HG03039 (cell line): ENCODE results near the gene ICA1.

Experiments
- ATAC-seq: cut with Tn5 transposase; IDR thresholded peaks from one replicate; pipeline ENCODE4 v1.9.1; 2021; ENCODE audit warnings: mild to moderate bottlenecking, moderate library complexity; ENCODE audit not compliant: unreplicated experiment

The ICA1 gene

GRCh38 chr7:8228766-8229674, 32.9 kb downstream of the ICA1 start:
- ATAC-seq: no peak

GRCh38 chr7:8228068-8228467, 33.9 kb downstream of the ICA1 start:
- no peak for ATAC-seq

GRCh38 chr7:8227261-8227660, 34.7 kb downstream of the ICA1 start:
- no peak for ATAC-seq

GRCh38 chr7:8226501-8226900, 35.5 kb downstream of the ICA1 start:
- ATAC-seq: no peak

GRCh38 chr7:8221567-8221966, 40.4 kb downstream of the ICA1 start:
- no peak for ATAC-seq

GRCh38 chr7:8221101-8221495, 40.9 kb downstream of the ICA1 start:
- no peak for ATAC-seq

- no peak for ATAC-seq
These were observed 41.4 kb downstream of the ICA1 start for GRCh38 chr7:8220376-8221100.

GRCh38 chr7:8217200-8218068, 44.5 kb downstream of the ICA1 start:
- no peak for ATAC-seq

GRCh38 chr7:8216334-8216690, 45.7 kb downstream of the ICA1 start:
- ATAC-seq: no peak

GRCh38 chr7:8215648-8216333, 46.2 kb downstream of the ICA1 start:
- ATAC-seq: no peak

- ATAC-seq: no peak
These were observed 47.6 kb downstream of the ICA1 start for GRCh38 chr7:8214244-8214824.

- no peak for ATAC-seq
These were observed 48.6 kb downstream of the ICA1 start for GRCh38 chr7:8213381-8213780.

- no peak for ATAC-seq
These were observed 49.3 kb downstream of the ICA1 start for GRCh38 chr7:8212638-8213037.

GRCh38 chr7:8211725-8212096, 50.3 kb downstream of the ICA1 start:
- no peak for ATAC-seq

- no peak for ATAC-seq
These were observed 50.9 kb downstream of the ICA1 start for GRCh38 chr7:8210845-8211724.

GRCh38 chr7:8209353-8209752, 52.6 kb downstream of the ICA1 start:
- ATAC-seq: no peak

- ATAC-seq: no peak
These were observed 53.2 kb downstream of the ICA1 start for GRCh38 chr7:8208816-8209215.

GRCh38 chr7:8206956-8207355, 55.0 kb downstream of the ICA1 start:
- ATAC-seq: no peak

GRCh38 chr7:8205537-8205936, 56.4 kb downstream of the ICA1 start:
- no peak for ATAC-seq

GRCh38 chr7:8205031-8205387, 57.0 kb downstream of the ICA1 start:
- no peak for ATAC-seq
